Ammon's horn (tissue), 1 donor: ENCODE results near the gene CEBPZOS.

Experiments used
- DNase-seq: peaks from one replicate; pipeline ENCODE4 v3.0.0-alpha.2; 2016; ENCODE audit warnings: low spot score

CEBPZOS gene

GRCh38 chr2:37196320-37197195 lies at the start of gene CEBPZOS:
TSS of gene CEBPZOS (plus strand) at chr2:37196496. CDS start at chr2:37199705, 3,209 bp downstream.
- peak; percentile 89 for DNase-seq

DNA sequence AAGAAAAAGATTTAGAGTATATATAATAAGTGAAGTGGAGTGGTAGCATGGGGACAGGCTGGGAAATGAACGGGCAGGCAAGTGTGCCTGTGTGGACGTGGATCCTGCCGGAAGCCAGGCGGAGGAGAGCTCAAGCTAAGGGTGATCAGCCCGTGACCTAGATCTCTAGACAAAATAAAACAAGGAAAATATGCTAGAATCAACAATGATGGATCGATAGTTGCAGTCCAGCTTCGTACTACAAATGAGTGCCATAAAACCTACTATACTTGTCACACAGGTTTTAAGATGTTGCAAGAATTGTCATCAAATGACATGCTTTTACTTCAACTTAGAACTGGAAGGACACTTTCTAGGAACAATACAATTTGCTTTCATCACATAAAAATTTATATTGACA lies 48.0 kb upstream of the CEBPZOS start:
- DNase-seq, result no peak

- no peak for DNase-seq
Observed at GRCh38 chr2:37149626-37150322, 46.5 kb upstream of the CEBPZOS start.

- no peak for DNase-seq
Observed at GRCh38 chr2:37153224-37153623, 43.1 kb upstream of the CEBPZOS start.

DNA sequence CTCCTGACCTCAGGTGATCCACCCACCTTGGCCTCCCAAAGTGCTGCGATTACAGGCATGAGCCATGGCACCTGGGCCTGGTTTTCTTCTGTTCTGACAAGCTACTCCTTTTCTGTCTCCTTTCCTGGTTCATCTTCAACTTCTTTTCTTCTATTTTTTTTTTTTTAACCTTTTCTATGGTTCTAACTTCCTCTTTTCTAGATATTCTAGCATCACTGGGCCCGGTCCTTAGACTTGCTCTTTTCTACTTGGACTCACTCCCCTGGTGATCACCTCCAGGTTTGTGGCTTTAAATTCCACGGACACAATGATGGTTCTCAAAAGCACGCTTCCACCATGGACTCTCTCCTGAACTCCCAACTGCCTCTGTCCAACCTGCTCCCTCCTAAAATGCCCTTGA lies 41.5 kb upstream of the CEBPZOS start:
- no peak for DNase-seq

GRCh38 chr2:37156071-37156856 lies 40.0 kb upstream of the CEBPZOS start:
- DNase-seq, result peak; percentile 40

- peak; percentile 83 for DNase-seq
Observed at GRCh38 chr2:37156857-37157714, 39.2 kb upstream of the CEBPZOS start, which contains the start of gene EIF2AK2. TSS of gene EIF2AK2 (minus strand) at chr2:37156980. CDS start at chr2:37147806, 9,174 bp downstream.

DNA sequence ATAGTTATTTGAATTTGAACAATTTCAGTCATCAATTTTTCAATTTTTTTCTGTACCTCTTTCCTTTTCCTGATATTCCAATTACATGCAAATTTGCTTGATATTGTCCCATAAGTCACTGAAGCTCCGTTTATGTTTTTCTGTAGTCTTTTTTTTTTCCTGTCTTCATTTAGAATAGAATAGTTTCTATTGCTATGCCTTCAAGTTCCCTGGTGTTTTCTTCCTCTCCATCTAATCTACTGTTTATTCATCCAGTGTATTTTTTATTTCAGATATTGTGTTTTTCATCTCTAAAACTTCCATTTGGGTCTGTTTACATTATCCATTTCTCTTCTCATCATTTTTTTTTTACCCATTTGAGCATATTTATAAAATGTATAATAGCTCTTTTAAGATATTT lies 31.5 kb upstream of the CEBPZOS start:
- no peak for DNase-seq

DNA sequence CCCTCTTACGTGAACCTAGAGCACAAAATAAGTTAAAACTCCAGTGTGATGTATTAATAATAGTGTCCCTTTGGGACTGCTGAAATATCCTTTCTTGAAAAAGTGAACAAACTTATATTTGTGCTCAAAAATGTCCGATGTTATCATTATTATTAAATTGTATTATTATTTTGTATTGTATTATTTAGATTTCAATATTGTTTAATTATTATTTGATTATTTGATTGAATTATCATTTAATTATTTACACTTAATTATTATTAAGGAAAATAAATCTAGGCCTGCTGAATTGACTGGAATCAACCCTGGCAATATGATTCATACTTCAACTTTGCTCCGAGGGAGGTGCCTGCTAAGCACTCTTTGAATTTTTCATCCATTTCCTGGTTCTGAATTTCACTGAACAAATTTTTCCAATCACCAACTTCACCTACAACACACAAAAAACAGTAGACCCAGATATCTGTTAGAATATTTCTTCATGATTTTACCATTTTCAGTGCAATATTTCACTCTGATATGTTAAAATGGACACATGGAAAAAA lies 28.6 kb upstream of the CEBPZOS start:
- DNase-seq, result no peak

DNA sequence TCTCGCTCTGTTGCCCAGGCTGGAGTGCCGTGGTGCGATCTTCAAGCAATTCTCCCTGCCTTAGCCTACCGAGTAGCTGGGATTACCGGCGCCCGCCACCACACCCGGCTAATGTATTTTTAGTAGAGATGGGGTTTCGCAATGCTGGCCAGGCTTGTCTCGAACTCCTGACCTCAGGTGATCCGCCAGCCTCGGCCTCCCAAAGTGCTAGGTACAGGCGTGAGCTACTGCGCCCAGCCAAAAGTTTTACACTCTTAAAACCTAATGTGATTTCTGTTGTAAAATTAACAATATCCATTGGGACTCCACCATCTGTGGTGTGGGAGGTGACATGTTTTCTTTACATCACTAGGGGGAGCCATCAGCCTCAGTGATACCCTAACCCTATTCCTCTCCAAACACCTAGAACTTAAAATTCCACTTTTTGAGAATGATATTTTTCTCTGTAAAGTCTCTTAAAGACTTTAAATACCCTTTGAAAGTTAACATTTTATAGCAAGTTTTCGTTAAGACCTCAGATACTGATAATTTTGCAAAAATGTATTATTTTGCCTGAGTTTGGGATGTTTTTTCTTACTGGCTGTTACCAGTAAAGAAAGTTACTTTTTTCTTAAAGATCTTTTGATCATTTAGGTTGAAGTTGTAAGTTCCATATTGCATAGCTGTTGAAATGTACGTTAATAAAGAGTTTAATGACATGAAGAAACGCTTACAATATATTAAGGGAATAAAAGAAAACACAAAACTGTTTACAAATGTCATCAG lies 27.9 kb upstream of the CEBPZOS start:
- peak; percentile 30 for DNase-seq

GRCh38 chr2:37171624-37171950 lies 24.7 kb upstream of the CEBPZOS start:
- no peak for DNase-seq

DNA sequence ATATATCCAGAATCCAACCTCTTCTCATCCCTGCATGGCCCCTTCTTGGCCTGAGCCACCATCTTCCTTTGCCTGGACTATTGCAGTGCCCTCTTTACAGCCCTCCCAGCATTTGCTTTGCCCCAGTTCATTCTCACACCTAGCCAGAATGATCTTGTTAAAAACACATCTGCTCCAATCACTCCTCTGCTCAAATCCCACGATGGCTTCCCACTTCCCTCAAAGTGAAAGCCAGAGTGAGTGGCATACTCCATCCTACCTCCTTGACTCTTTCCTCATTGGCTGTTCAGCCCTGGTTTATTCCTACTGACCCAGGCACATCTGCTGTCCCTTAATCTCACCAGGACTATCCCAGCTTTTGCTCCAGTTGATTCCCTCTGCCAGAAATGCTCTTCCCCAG lies 22.6 kb upstream of the CEBPZOS start:
- no peak for DNase-seq

DNA sequence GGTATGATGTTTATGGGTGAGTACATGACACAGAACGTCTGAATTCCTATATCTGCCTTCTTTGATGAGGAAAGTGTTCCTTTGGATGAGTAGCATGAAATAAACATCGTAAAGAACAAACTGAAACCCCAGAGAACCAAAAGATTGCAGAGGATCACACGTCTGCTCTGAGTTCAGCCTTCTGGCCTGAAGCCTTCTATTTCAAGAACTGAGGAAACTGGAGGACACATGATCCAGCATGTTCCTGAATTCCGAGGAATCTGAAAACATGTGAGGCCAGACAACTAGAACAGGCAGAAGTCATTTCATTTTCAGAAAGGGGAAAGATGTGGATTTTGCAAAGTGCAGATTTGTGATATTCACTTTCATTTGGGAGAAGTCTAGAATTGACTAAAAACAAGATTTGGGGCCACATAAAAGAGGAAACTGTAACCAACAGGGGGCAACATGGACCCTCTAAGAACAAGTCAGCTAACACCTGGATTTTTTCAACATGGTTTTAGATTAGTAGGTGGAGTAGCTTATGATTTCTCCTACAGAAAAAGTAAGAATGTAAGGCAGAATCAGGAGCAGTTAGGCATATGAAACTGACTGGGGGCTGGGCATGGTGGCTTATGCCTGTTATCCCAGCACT lies 16.2 kb upstream of the CEBPZOS start:
- DNase-seq, result peak; percentile 25

GRCh38 chr2:37180640-37181039 lies 15.7 kb upstream of the CEBPZOS start:
- DNase-seq, result no peak

GRCh38 chr2:37181726-37182684 lies 14.3 kb upstream of the CEBPZOS start:
- DNase-seq, result no peak

DNA sequence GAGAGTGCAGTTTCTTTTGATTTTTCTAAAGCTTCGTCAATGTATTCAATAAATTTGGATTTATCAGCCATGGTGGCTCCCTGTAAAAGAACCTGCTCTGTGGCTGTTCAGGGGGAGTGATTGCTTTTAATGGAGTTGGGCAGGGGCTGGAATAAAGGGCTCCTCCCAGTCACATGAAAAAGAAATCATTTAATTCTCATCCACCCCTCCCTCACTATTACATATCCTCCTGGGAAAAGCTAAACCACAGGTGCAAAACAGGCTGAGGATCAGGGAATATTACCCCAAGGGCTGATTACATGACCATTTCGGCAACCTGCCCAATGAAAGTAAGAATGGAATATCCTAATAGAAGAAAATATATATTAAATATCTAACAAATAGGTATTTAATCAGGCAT lies 7.7 kb upstream of the CEBPZOS start, which contains the start of gene SULT6B1:
SULT6B1 (minus strand) TSS at position 101 of the 400 bp plus-strand sequence; CDS start at position 71, 30 bp downstream.
- no peak for DNase-seq

DNA sequence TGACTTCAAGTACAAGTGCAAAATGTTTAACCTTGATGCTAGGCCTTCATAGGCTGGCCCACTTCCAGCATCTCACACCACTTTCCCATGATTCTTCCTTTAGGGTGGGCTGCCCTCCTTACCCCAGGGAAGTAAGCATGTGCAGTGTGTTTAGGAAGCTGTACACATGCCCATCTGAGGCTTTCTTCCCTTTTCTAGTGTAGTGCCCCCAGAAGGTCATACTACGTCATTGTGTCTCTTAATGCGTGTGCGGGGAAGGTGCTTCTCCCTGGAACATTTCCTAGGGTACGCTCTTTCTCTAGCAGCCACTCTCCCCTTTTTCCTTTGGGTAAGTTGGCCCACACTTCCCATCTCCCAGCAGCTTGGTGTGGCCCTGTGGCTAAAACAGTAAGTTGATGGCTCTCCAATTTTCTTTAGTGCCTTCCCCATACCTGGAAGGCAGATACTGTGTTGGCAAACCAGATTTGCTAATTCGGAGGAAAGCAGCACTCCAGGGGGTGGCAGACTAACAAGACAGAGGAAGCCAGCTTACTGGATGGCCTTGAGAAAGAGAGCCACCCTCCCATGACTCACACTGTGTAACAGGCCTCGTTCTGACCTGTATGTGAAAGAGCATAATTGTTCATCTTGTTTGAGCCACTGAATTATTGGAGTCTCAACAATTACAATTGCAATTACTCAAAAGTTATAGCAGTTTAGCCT lies 6.7 kb upstream of the CEBPZOS start:
- no peak for DNase-seq

GRCh38 chr2:37190290-37190689 lies 6.0 kb upstream of the CEBPZOS start:
- no peak for DNase-seq
